A673 (cell line): Measurements from ENCODE around the gene C2orf92. TPM values are rescaled to one million over a fixed set of nuclear protein-coding genes. Genes with fewer than 3 reads are reported as not detected.

Source experiments
- BruUV-seq: library from RNA; stranded (reverse); fragments of 400-500 nt; replicated peaks from 2 replicates; lab custom pipeline; 2021; lab: Mats Ljungman, UMichigan
- CTCF ChIA-PET: fragments of 300-600 bp; sonication (Branson Sonifier 250); formaldehyde crosslinking; loops from one replicate; lab custom pipeline; 2022; ENCODE audit warnings: antibody characterized with exemption; lab: Charles Lee
- POLR2A ChIA-PET: fragments of 300-600 bp; sonication (Branson Sonifier 250); formaldehyde crosslinking; loops from one replicate; lab custom pipeline; 2022; ENCODE audit warnings: antibody characterized with exemption; ENCODE audit not compliant: low non-redundant PET; lab: Charles Lee
- DNase-seq: peaks from one replicate; pipeline ENCODE4 v3.0.0-alpha.2; 2015; ENCODE audit warnings: low spot score
- H3K27ac ChIP-seq: fragments of 200-600 bp; sonication (generic); 2 replicates; pipeline ENCODE4 v1.5.1; 2016; ENCODE audit warnings: mixed run types, low read depth, mild to moderate bottlenecking, mixed read lengths, antibody characterized with exemption, low read length; ENCODE audit not compliant: poor library complexity, severe bottlenecking
- H3K27me3 ChIP-seq: fragments of 200-600 bp; sonication (generic); replicated peaks from 2 replicates; pipeline ENCODE4 v1.6.1; 2017; ENCODE audit warnings: mixed run types, low read depth, mild to moderate bottlenecking, mixed read lengths, antibody characterized with exemption, low read length; ENCODE audit not compliant: insufficient read depth, poor library complexity
- H3K36me3 ChIP-seq: fragments of 200-600 bp; sonication (generic); 2 replicates; pipeline ENCODE4 v1.6.1; 2016; ENCODE audit warnings: mixed run types, mild to moderate bottlenecking, mixed read lengths, antibody characterized with exemption, low read length; ENCODE audit not compliant: insufficient read depth, poor library complexity, severe bottlenecking
- H3K4me1 ChIP-seq: fragments of 200-600 bp; sonication (generic); 2 replicates; pipeline ENCODE4 v1.6.1; 2017; ENCODE audit warnings: mixed run types, mild to moderate bottlenecking, mixed read lengths, antibody characterized with exemption, low read length; ENCODE audit not compliant: insufficient read depth, poor library complexity, severe bottlenecking
- H3K4me3 ChIP-seq: fragments of 200-600 bp; sonication (generic); 2 replicates; pipeline ENCODE4 v1.5.1; 2016; ENCODE audit warnings: low read depth, mixed run types, mild to moderate bottlenecking, mixed read lengths, low read length; ENCODE audit not compliant: poor library complexity, severe bottlenecking
- H3K9me3 ChIP-seq: fragments of 200-600 bp; sonication (generic); 2 replicates; pipeline ENCODE4 v1.6.1; 2016; ENCODE audit warnings: mixed run types, low read depth, mild to moderate bottlenecking, mixed read lengths, antibody characterized with exemption, low read length; ENCODE audit not compliant: poor library complexity, severe bottlenecking
- CTCF ChIP-seq: fragments of 300-800, 200-600 bp; sonication (generic); conservative IDR thresholded peaks from 2 replicates; pipeline ENCODE4 v1.5.1; 2017; ENCODE audit warnings: low read depth, mild to moderate bottlenecking, antibody characterized with exemption, low read length, moderate library complexity, mixed read lengths
- EZH2 ChIP-seq: fragments of 200-600 bp; sonication (generic); IDR thresholded peaks from 2 replicates; pipeline ENCODE4 v1.6.1; 2017; ENCODE audit warnings: borderline replicate concordance, low read depth, mild to moderate bottlenecking, mixed read lengths, antibody characterized with exemption, low read length; ENCODE audit not compliant: poor library complexity, severe bottlenecking
- intact Hi-C: fragments of 100-400 bp; cut with micrococcal nuclease; formaldehyde crosslinking; loops from one replicate; pipeline ENCODE4 v1.10.0; 2022; ENCODE audit not compliant: unreplicated experiment
- total RNA-seq: library from RNA; stranded (reverse); gene quantifications from 2 replicates; pipeline ENCODE4 v1.2.3, GENCODE V29; 2021

The C2orf92 gene
- total RNA-seq, 1 experiment from 2014 or later, result 3.7 TPM

- Histone ChIP-seq H3K4me1 (no peaks in the 10 kb centered on the region), H3K4me3 (no peak overlapping the region), H3K27me3 (no peaks in the 10 kb centered on the region), H3K36me3 (no peaks in the 10 kb centered on the region), H3K27ac (no peak overlapping the region), H3K9me3 (no peaks in the 10 kb centered on the region)
- intact Hi-C loops, result no loop called here
- no peak for DNase-seq
- ChIA-PET POLR2A (no interaction called here), CTCF (no interaction called here)
- BruUV-seq, result no TSS peak
- TF ChIP-seq CTCF, result no peak
- TF ChIP-seq EZH2, result no peak
Measured at GRCh38 chr2:97728091-97728731, 58.7 kb downstream of the C2orf92 start.

GRCh38 chr2:97730245-97730644, 60.7 kb downstream of the C2orf92 start:
- Histone ChIP-seq H3K27ac (no peak overlapping the region), H3K4me1 (no peaks in the 10 kb centered on the region), H3K27me3 (no peaks in the 10 kb centered on the region), H3K36me3 (no peaks in the 10 kb centered on the region), H3K9me3 (no peaks in the 10 kb centered on the region), H3K4me3 (no peak overlapping the region)
- no peak for DNase-seq
- CTCF ChIA-PET, result no interaction called here
- no TSS peak for BruUV-seq
- intact Hi-C loops, result no loop called here
- TF ChIP-seq EZH2 (no peak), CTCF (no peak)
- POLR2A ChIA-PET, result no interaction called here

- H3K4me1 ChIP-seq, result no peaks in the 10 kb centered on the region
Measured at GRCh38 chr2:97731274-97732020, 61.9 kb downstream of the C2orf92 start.

More at GRCh38 chr2:97731274-97732020, 61.9 kb downstream of the C2orf92 start:
- Histone ChIP-seq H3K9me3 (no peaks in the 10 kb centered on the region), H3K27me3 (no peaks in the 10 kb centered on the region), H3K27ac (no peak overlapping the region), H3K36me3 (no peaks in the 10 kb centered on the region), H3K4me3 (no peak overlapping the region)
- ChIA-PET POLR2A (no interaction called here), CTCF (no interaction called here)
- TF ChIP-seq EZH2, result no peak
- TF ChIP-seq CTCF, result no peak
- intact Hi-C loops, result no loop called here
- no peak for DNase-seq
- BruUV-seq, result no TSS peak
